Measurements from ENCODE around the gene MOB3A. TPM values are rescaled to one million over a fixed set of nuclear protein-coding genes. Genes with fewer than 3 reads are reported as not detected.

Gene MOB3A
- total and polyA plus RNA-seq, 2 of the 13 experiments (the other 11 are each of a cell fraction or from before 2014, with no cell fraction given): 3.5 to 17.8 TPM

- peak; percentile 16; the same call in 1 of the 2 replicates for TF ChIP-seq STAG1 (CRISPR knock-in tag; IDR thresholded peaks at IDR 0.05)
- TF ChIP-seq RBM22 (optimal IDR thresholded peaks at IDR 0.05; ENCODE audit: low read length): no peak
- TF ChIP-seq AKAP8 (CRISPR knock-in tag; IDR thresholded peaks at IDR 0.05): no peak
- TF ChIP-seq DPF2 (CRISPR knock-in tag; IDR thresholded peaks at IDR 0.05; ENCODE audit: borderline replicate concordance, low read depth): no peak
- TF ChIP-seq HNF1B (CRISPR knock-in tag; IDR thresholded peaks at IDR 0.05): no peak
- no peak for TF ChIP-seq PCBP2 (optimal IDR thresholded peaks at IDR 0.05; ENCODE audit: low read depth, low read length, poor library complexity, severe bottlenecking)
- TF ChIP-seq ZBTB34 (CRISPR knock-in tag; IDR thresholded peaks at IDR 0.05): no peak
- TF ChIP-seq RELA (CRISPR knock-in tag; IDR thresholded peaks at IDR 0.05): no peak
- no peak for TF ChIP-seq SNAPC4 (CRISPR knock-in tag; IDR thresholded peaks at IDR 0.05)
- no peak for TF ChIP-seq ZNF335 (CRISPR knock-in tag; IDR thresholded peaks at IDR 0.05)
- peak; percentile 54; the same call in 1 of the 2 replicates for TF ChIP-seq SALL2 (CRISPR knock-in tag; IDR thresholded peaks at IDR 0.05)
- no peak for TF ChIP-seq CBFB (CRISPR knock-in tag; IDR thresholded peaks at IDR 0.05)
- no peak for TF ChIP-seq DMTF1 (CRISPR knock-in tag; IDR thresholded peaks at IDR 0.05)
- no peak for TF ChIP-seq LBX2 (CRISPR knock-in tag; IDR thresholded peaks at IDR 0.05; ENCODE audit: borderline replicate concordance)
- peak; percentile 59; the same call in 1 of the 2 replicates for TF ChIP-seq GFI1 (CRISPR knock-in tag; IDR thresholded peaks at IDR 0.05; ENCODE audit: borderline replicate concordance)
- TF ChIP-seq SP5 (CRISPR knock-in tag; IDR thresholded peaks at IDR 0.05; ENCODE audit: borderline replicate concordance, low read depth): no peak
- TF ChIP-seq ZNF225 (CRISPR knock-in tag; IDR thresholded peaks at IDR 0.05): no peak
These were observed 31.2 kb downstream of the MOB3A start (continued) for GRCh38 chr19:2064788-2065524.

Measured in HepG2 (cell line).